Measurements from ENCODE around the gene NDUFS6.

NDUFS6 gene

DNA sequence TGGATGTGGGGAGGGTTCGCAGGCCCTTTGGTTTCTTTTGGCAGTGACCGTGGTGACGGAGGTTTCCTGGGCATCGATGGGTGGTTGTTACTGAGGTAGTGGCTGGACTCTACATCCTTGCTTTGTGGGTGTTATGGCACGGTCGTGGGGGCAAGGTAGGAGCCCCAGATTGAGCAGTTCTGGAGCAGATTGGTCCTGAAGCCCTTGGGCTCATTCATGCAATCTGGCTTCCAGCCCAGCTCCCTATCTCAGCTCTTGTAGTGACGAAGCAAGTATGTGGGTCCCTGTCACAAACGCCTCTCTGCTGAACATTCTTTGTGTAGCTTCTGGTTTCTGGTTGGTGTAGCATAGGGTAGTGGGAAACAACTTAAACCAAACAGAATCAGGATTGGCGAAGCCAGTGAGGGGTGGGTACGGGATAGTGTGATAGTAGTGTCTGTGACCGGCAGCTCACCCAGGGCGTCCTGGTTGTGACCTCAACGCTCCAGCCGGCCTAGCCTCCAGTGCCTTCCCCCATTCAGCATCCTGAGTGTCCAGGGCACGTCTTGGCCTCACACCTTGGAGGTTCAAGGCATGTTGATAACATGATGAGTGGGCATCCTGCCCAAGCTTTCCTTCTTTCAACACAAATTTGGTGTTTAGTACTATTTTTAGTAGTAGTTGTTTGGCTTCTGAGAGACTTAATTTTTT is 2.9 kb downstream of the NDUFS6 start:
- peak in 1 of 2 donors; percentile 35 for DNase-seq
- Histone ChIP-seq H3K4me1 (peaks cover 0 to 11% (median 8%) of the 10 kb centered on the region in 4 donors), H3K4me3 (no peak overlapping the region), H3K27ac (no peak overlapping the region), H3K27me3 (no peaks in the 10 kb centered on the region), H3K9me3 (no peaks in the 10 kb centered on the region), H3K36me3 (peaks cover 40 to 66% (median 53%) of the 10 kb centered on the region in 3 donors)
- intact Hi-C loops (cut with DNase I; ENCODE audit: low total_unique reads), result no loop called here
- TF ChIP-seq, protein P1, sequence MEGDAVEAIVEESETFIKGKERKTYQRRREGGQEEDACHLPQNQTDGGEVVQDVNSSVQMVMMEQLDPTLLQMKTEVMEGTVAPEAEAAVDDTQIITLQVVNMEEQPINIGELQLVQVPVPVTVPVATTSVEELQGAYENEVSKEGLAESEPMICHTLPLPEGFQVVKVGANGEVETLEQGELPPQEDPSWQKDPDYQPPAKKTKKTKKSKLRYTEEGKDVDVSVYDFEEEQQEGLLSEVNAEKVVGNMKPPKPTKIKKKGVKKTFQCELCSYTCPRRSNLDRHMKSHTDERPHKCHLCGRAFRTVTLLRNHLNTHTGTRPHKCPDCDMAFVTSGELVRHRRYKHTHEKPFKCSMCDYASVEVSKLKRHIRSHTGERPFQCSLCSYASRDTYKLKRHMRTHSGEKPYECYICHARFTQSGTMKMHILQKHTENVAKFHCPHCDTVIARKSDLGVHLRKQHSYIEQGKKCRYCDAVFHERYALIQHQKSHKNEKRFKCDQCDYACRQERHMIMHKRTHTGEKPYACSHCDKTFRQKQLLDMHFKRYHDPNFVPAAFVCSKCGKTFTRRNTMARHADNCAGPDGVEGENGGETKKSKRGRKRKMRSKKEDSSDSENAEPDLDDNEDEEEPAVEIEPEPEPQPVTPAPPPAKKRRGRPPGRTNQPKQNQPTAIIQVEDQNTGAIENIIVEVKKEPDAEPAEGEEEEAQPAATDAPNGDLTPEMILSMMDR (IDR thresholded peaks at IDR 0.05), result no peak

DNA sequence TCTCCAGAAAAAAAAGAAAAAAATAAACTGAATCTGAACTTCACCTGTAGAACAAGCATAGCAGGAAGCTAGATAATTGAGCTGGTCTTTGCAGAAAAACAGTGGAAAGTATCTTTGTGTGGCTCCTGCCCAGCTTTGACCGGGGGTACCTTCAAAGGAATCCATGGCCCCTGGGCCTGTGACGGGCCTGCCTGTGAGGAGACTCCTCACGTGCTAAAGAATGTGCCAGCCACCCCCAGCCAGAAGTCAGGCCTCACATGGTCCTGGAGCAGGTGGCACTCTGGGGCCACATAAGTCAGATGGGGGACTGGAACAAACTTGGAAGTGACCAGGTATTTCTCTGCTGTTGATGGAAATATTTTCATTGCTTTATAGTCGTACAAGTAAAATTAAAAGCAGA is 4.1 kb downstream of the NDUFS6 start:
- peaks cover 0 to 9% (median 7%) of the 10 kb centered on the region in 4 donors for H3K4me1 ChIP-seq
- peak in 1 of 2 donors; percentile 15 for DNase-seq
- no peak overlapping the region for H3K4me3 ChIP-seq
- intact Hi-C loops (cut with DNase I; ENCODE audit: low total_unique reads), result no loop called here
- H3K27ac ChIP-seq, result no peak overlapping the region
- H3K9me3 ChIP-seq, result no peaks in the 10 kb centered on the region
- TF ChIP-seq, protein P1 (IDR thresholded peaks at IDR 0.05), result no peak
- H3K27me3 ChIP-seq, result no peaks in the 10 kb centered on the region
- H3K36me3 ChIP-seq, result peaks cover 50 to 78% (median 63%) of the 10 kb centered on the region in 3 donors

DNA sequence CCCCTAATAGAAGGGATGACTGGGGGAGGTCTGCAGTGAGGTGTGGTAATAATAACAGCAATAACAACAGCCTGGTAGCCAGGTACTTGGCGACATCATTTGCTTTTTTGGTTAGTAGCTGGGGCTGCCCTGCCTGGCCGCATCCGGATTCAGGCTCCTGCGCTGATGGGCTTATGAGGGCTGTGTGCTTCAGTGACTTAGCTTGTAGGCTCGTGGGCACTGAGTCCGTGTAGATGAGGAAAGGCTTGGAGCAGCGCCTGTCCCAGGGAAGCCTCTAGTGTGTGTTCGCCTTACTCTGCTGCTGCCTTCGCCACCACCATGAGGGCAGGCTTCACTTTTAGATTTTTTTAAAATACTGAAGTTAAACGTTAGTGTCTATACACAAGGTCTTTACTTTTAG is 4.5 kb downstream of the NDUFS6 start:
- Histone ChIP-seq H3K4me3 (no peak overlapping the region), H3K9me3 (no peaks in the 10 kb centered on the region), H3K36me3 (peaks cover 52 to 82% (median 67%) of the 10 kb centered on the region in 3 donors), H3K4me1 (peaks cover 0 to 9% (median 6%) of the 10 kb centered on the region in 4 donors), H3K27ac (no peak overlapping the region), H3K27me3 (no peaks in the 10 kb centered on the region)
- TF ChIP-seq, protein P1 (IDR thresholded peaks at IDR 0.05), result no peak
- intact Hi-C loops (cut with DNase I; ENCODE audit: low total_unique reads), result no loop called here
- peak; percentile 14 to 31 for DNase-seq

DNA sequence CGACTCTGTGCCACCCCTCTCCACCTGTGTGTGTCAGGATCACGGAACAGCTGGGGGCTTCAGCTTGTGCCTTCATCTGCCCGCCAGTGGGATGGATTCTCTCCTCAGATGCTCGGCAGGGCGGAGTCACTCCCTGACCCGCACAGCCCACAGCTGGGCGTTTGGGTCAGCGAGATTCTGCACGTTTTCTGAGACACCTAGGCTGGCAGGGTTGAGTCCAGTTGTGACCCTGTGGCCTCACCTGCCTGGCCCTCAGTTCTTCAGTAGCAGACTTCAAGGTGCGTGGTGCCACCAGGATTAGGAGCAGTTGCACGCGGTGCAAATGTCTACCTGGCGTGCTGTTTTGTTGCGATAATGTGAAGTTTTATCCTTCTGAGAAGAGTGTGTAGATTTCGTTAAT is 5.0 kb downstream of the NDUFS6 start:
- DNase-seq, result peak; percentile 8 to 40
- no peak overlapping the region for H3K27ac ChIP-seq
- no peak overlapping the region for H3K4me3 ChIP-seq
- peaks cover 0 to 9% (median 5%) of the 10 kb centered on the region in 4 donors for H3K4me1 ChIP-seq
- H3K36me3 ChIP-seq, result peaks cover 52 to 86% (median 72%) of the 10 kb centered on the region in 3 donors
- no peaks in the 10 kb centered on the region for H3K27me3 ChIP-seq
- intact Hi-C loops (cut with DNase I; ENCODE audit: low total_unique reads), result no loop called here
- TF ChIP-seq, protein P1 (IDR thresholded peaks at IDR 0.05), result no peak
- no peaks in the 10 kb centered on the region for H3K9me3 ChIP-seq

DNA sequence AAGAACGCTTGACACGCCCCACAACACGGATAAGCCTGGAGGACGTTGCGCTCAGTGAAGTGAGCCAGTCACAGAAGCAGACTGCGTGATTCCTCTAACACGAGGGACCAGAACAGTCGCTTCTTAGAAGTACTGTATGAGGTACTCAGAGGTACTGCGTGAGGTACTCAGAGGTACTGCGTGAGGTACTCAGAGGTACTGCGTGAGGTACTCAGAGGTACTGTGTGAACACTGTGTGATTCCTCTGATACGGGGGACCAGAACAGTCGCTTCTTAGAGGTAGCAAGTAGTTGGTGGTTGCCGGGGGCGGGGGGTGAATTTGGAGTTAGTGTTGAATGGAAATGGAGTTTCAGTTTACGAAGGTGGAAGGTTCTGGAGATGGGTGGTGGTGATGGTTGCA is 5.8 kb downstream of the NDUFS6 start:
- no peaks in the 10 kb centered on the region for H3K9me3 ChIP-seq
- no peaks in the 10 kb centered on the region for H3K27me3 ChIP-seq
- H3K36me3 ChIP-seq, result peaks cover 59 to 93% (median 78%) of the 10 kb centered on the region in 3 donors
- H3K27ac ChIP-seq, result no peak overlapping the region
- intact Hi-C loops (cut with DNase I; ENCODE audit: low total_unique reads), result no loop called here
- H3K4me1 ChIP-seq, result peaks cover 0 to 6% (median 3%) of the 10 kb centered on the region in 4 donors
- no peak overlapping the region for H3K4me3 ChIP-seq
- TF ChIP-seq, protein P1 (IDR thresholded peaks at IDR 0.05), result no peak
- peak in 1 of 2 donors; percentile 10 for DNase-seq
